ENCODE data around the gene OGFOD3.

GRCh38 chr17:82406131-82406671 is 12.2 kb downstream of the OGFOD3 start:
- TF ChIP-seq, protein P1, sequence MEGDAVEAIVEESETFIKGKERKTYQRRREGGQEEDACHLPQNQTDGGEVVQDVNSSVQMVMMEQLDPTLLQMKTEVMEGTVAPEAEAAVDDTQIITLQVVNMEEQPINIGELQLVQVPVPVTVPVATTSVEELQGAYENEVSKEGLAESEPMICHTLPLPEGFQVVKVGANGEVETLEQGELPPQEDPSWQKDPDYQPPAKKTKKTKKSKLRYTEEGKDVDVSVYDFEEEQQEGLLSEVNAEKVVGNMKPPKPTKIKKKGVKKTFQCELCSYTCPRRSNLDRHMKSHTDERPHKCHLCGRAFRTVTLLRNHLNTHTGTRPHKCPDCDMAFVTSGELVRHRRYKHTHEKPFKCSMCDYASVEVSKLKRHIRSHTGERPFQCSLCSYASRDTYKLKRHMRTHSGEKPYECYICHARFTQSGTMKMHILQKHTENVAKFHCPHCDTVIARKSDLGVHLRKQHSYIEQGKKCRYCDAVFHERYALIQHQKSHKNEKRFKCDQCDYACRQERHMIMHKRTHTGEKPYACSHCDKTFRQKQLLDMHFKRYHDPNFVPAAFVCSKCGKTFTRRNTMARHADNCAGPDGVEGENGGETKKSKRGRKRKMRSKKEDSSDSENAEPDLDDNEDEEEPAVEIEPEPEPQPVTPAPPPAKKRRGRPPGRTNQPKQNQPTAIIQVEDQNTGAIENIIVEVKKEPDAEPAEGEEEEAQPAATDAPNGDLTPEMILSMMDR (IDR thresholded peaks at IDR 0.05): no peak
- TF ChIP-seq ZFX (IDR thresholded peaks at IDR 0.05; ENCODE audit: borderline replicate concordance): no peak

Measured in 22Rv1 (cell line).